NCI-H187 treated with DMSO at 0.1 percent for 48 hours (cell line): Measurements from ENCODE around the gene BZW1.

Source experiments
- DNase-seq: peaks from one replicate; lab custom pipeline; 2025; lab: John Stamatoyannopoulos, UW

BZW1 gene

GRCh38 chr2:200839513-200839912 lies 27.8 kb downstream of the BZW1 start:
- DNase-seq: no peak

GRCh38 chr2:200843993-200844948 lies 32.6 kb downstream of the BZW1 start:
- no peak for DNase-seq

- DNase-seq: no peak
Measured at GRCh38 chr2:200845194-200845593, 33.5 kb downstream of the BZW1 start.

- no peak for DNase-seq
Measured at GRCh38 chr2:200845669-200846325, 34.1 kb downstream of the BZW1 start.

GRCh38 chr2:200847269-200847668 lies 35.6 kb downstream of the BZW1 start:
- DNase-seq: no peak

GRCh38 chr2:200847939-200848338 lies 36.2 kb downstream of the BZW1 start:
- DNase-seq: no peak

GRCh38 chr2:200850512-200851256 lies 39.0 kb downstream of the BZW1 start:
- DNase-seq: no peak

GRCh38 chr2:200851398-200852248 lies 39.9 kb downstream of the BZW1 start:
- DNase-seq: no peak

- DNase-seq: no peak
Measured at GRCh38 chr2:200852605-200853004, 40.9 kb downstream of the BZW1 start.

GRCh38 chr2:200856806-200857205 lies 45.1 kb downstream of the BZW1 start:
- no peak for DNase-seq

GRCh38 chr2:200860092-200860795 lies 48.5 kb downstream of the BZW1 start:
- no peak for DNase-seq

- DNase-seq: no peak
Measured at GRCh38 chr2:200861617-200862155, 50.0 kb downstream of the BZW1 start.

GRCh38 chr2:200862532-200863000 lies 50.9 kb downstream of the BZW1 start:
- DNase-seq: no peak

GRCh38 chr2:200863782-200864175 lies 52.1 kb downstream of the BZW1 start:
- no peak for DNase-seq

GRCh38 chr2:200864176-200865034 lies 52.7 kb downstream of the BZW1 start, which contains the start of gene CLK1:
Gene CLK1 (minus strand): TSS chr2:200864658. CDS start chr2:200861862, 2,796 bp downstream.
- peak; percentile 29 for DNase-seq

- no peak for DNase-seq
Measured at GRCh38 chr2:200869014-200869413, 57.3 kb downstream of the BZW1 start.

- no peak for DNase-seq
Measured at GRCh38 chr2:200871151-200871550, 59.4 kb downstream of the BZW1 start.

- no peak for DNase-seq
Measured at GRCh38 chr2:200873560-200873959, 61.9 kb downstream of the BZW1 start.
